Esophagus squamous epithelium (tissue), 5 donors: ENCODE data around the gene USP10. TPM values are rescaled to one million over a fixed set of nuclear protein-coding genes. Genes with fewer than 3 reads are reported as not detected.

ENCODE experiments used
- DNase-seq: peaks from one replicate; lab custom pipeline; 2025; lab: John Stamatoyannopoulos, UW
- H3K27ac ChIP-seq, 4 donors: fragments of 200-600 bp; sonication (generic); one replicate each; pipeline ENCODE4 v1.5.1; 2016 to 2019; ENCODE audit warnings: mild to moderate bottlenecking in 1 of 4
- H3K27me3 ChIP-seq, 4 donors: fragments of 200-600 bp; sonication (generic); 1 replicate in 3 of 4; 2 replicates in 1 of 4; pipeline versions ENCODE4 v1.5.1 to v1.6.0; 2017 to 2021; ENCODE audit warnings: antibody characterized with exemption in 1 of 4
- H3K36me3 ChIP-seq, 3 donors: fragments of 200-600 bp; sonication (generic); one replicate each; pipeline ENCODE4 v1.5.1; 2016 to 2019
- H3K4me1 ChIP-seq, 3 donors: fragments of 200-600 bp; sonication (generic); one replicate each; pipeline ENCODE4 v1.5.1; 2017 to 2019
- H3K4me3 ChIP-seq, 4 donors: fragments of 200-600 bp; sonication (generic); 1 replicate in 3 of 4; 2 replicates in 1 of 4; pipeline ENCODE4 v1.5.1; 2016 to 2019; ENCODE audit warnings: mild to moderate bottlenecking in 2 of 4, moderate library complexity in 1 of 4
- H3K9me3 ChIP-seq, 3 donors: fragments of 200-600 bp; sonication (generic); one replicate each; pipeline ENCODE4 v1.5.1; 2016 to 2019
- CTCF ChIP-seq, 6 experiments: fragments of 450-650 bp in 4 of 6; fragments of 200-600 bp in 2 of 6; sonication (generic) in 2 of 6; IDR thresholded peaks; one replicate each; pipeline ENCODE4 v1.5.1; 2016 to 2019; ENCODE audit warnings: antibody characterized with exemption in 6 of 6, mild to moderate bottlenecking in 4 of 6, moderate library complexity in 4 of 6
- POLR2A ChIP-seq, 4 donors: fragments of 450-650 bp; IDR thresholded peaks; one replicate each; pipeline ENCODE4 v1.6.1; 2017; ENCODE audit warnings: antibody characterized with exemption in 4 of 4, mild to moderate bottlenecking in 4 of 4, moderate library complexity in 3 of 4
- WGBS, 2 donors: methylation state at CpG; one replicate each; pipeline ENCODE4 v1.1.5; 2018; 5-methylcytosine and 5-hydroxymethylcytosine counted together
- intact Hi-C: fragments of 100-400 bp; cut with DNase I; formaldehyde crosslinking; loops from one replicate; pipeline ENCODE4 v1.15.0; 2022
- total RNA-seq, 4 donors: library from RNA; depleted of rRNA; stranded (reverse); fragments of >200 nt; gene quantifications; one replicate each; pipeline ENCODE4 v1.1.0, GENCODE V29; 2016
- donor health status: DM: yes; HTN: yes; CAD: no.

Gene USP10
- total RNA-seq, 4 donors from 2014 or later = 44.7 to 71.5 (median 56.0) TPM

GRCh38 chr16:84752600-84752999 is 52.8 kb downstream of the USP10 start:
- H3K27me3 ChIP-seq = no peaks in the 10 kb centered on the region
- H3K9me3 ChIP-seq = no peaks in the 10 kb centered on the region
- H3K36me3 ChIP-seq = no peaks in the 10 kb centered on the region
- no peak for TF ChIP-seq POLR2A (IDR thresholded peaks at IDR 0.05)
- TF ChIP-seq CTCF (IDR thresholded peaks at IDR 0.05) = no peak
- intact Hi-C loops = no loop called here
- H3K4me1 ChIP-seq = peaks cover 15 to 71% (median 23%) of the 10 kb centered on the region in 3 donors
- H3K4me3 ChIP-seq = no peak overlapping the region
- DNase-seq = no peak
- WGBS, 2 donors = 68 to 74% methylated on average over 8 of the region's 8 CpGs
- H3K27ac ChIP-seq = peak overlapping the region in 2 of 4 donors; percentile 11 to 31

- intact Hi-C loops = no loop called here
- Histone ChIP-seq H3K4me3 (no peak overlapping the region), H3K9me3 (no peaks in the 10 kb centered on the region), H3K4me1 (peaks cover 15 to 75% (median 24%) of the 10 kb centered on the region in 3 donors), H3K36me3 (peaks cover 0 to 4% (median 0%) of the 10 kb centered on the region in 3 donors), H3K27ac (peak overlapping the region in 2 of 4 donors; percentile 77), H3K27me3 (no peaks in the 10 kb centered on the region)
- DNase-seq = no peak
- 84 to 85% methylated on average over 14 of the region's 14 CpGs for WGBS, 2 donors
- TF ChIP-seq POLR2A (IDR thresholded peaks at IDR 0.05) (no peak), CTCF (IDR thresholded peaks at IDR 0.05) (no peak)
Observed at GRCh38 chr16:84753412-84754326, 53.9 kb downstream of the USP10 start.

GRCh38 chr16:84754353-84754856 is 54.6 kb downstream of the USP10 start:
- peak; percentile 9 for DNase-seq
- H3K36me3 ChIP-seq = peaks cover 0 to 11% (median 0%) of the 10 kb centered on the region in 3 donors
- intact Hi-C loops = no loop called here
- TF ChIP-seq POLR2A (IDR thresholded peaks at IDR 0.05) (no peak), CTCF (IDR thresholded peaks at IDR 0.05) (peak; percentile 71 to 93 (median 87))
- no peaks in the 10 kb centered on the region for H3K9me3 ChIP-seq
- no peaks in the 10 kb centered on the region for H3K27me3 ChIP-seq
- peaks cover 15 to 77% (median 26%) of the 10 kb centered on the region in 3 donors for H3K4me1 ChIP-seq
- H3K4me3 ChIP-seq = peak overlapping the region in 3 of 4 donors; percentile 10 to 16 (median 14)
- H3K27ac ChIP-seq = peak overlapping the region; percentile 65 to 77 (median 73)
- WGBS, 2 donors = 4 to 10% methylated on average over 12 of the region's 12 CpGs

GRCh38 chr16:84754956-84755672 is 55.3 kb downstream of the USP10 start:
- peaks cover 15 to 69% (median 26%) of the 10 kb centered on the region in 3 donors for H3K4me1 ChIP-seq
- DNase-seq = no peak
- intact Hi-C loops = loop anchor here (5.0 kb wide), 2 partner anchors 197 to 212 kb away; no protein-coding TSS in a partner anchor
- peak overlapping the region; percentile 65 to 77 (median 73) for H3K27ac ChIP-seq
- H3K36me3 ChIP-seq = peaks cover 0 to 18% (median 0%) of the 10 kb centered on the region in 3 donors
- no peaks in the 10 kb centered on the region for H3K9me3 ChIP-seq
- H3K27me3 ChIP-seq = no peaks in the 10 kb centered on the region
- peak overlapping the region in 3 of 4 donors; percentile 10 to 16 (median 14) for H3K4me3 ChIP-seq
- WGBS, 2 donors = 31 to 39% methylated on average over 15 to 17 of the region's 17 CpGs
- TF ChIP-seq POLR2A (IDR thresholded peaks at IDR 0.05) (no peak), CTCF (IDR thresholded peaks at IDR 0.05) (no peak)
